H1 (cell line): ENCODE measurements around the gene CLEC10A. TPM values are rescaled to one million over a fixed set of nuclear protein-coding genes. Genes with fewer than 3 reads are reported as not detected.

Source experiments
- EGR1 ChIP-seq: IDR thresholded peaks from 2 replicates; pipeline ENCODE4 v1.6.1; 2011; ENCODE audit warnings: low read depth, low read length, borderline replicate concordance
- SIX5 ChIP-seq: IDR thresholded peaks from 2 replicates; pipeline ENCODE4 v1.6.1; 2011; ENCODE audit warnings: mild to moderate bottlenecking, low read depth, low read length
- TAF1 ChIP-seq: IDR thresholded peaks from 2 replicates; pipeline ENCODE4 v1.6.1; 2011; ENCODE audit warnings: mild to moderate bottlenecking, low read depth, low read length
- polyA plus RNA-seq, 7 experiments: library from polyadenylated mRNA; depleted of rRNA in 3 of 7; stranded (reverse) in 5 of 7; unstranded in 2 of 7; fragments of >200 nt in 5 of 7; fragments of 200-250 nt in 2 of 7; gene quantifications; 1 replicate in 5 of 7; 2 replicates in 1 of 7; 4 replicates in 1 of 7; pipeline versions ENCODE4 v1.2.1 to v1.2.3, GENCODE V29; 2011 to 2013; ENCODE audit warnings: missing spikeins in 2 of 7, mixed read lengths in 2 of 7
- total RNA-seq: library from RNA; stranded (reverse); fragmentation: NEBNext Ultra II Directional; extraction: Animal tissue kit (Norgen Biotek cat#: 25700); gene quantifications from 2 replicates; pipeline ENCODE4 v1.2.1, GENCODE V29; 2021
- TF ChIP-seq, protein P1 (sequence below): IDR thresholded peaks from 2 replicates; pipeline ENCODE4 v1.6.1; 2012; ENCODE audit warnings: inconsistent platforms
- TF ChIP-seq, protein P2 (sequence below): IDR thresholded peaks from 2 replicates; pipeline ENCODE4 v1.6.1; 2012; ENCODE audit warnings: low read length, inconsistent platforms

CLEC10A gene
- total and polyA plus RNA-seq, 2 of the 8 experiments (the other 6 are each of a cell fraction or from before 2014, with no cell fraction given), result not detected

DNA sequence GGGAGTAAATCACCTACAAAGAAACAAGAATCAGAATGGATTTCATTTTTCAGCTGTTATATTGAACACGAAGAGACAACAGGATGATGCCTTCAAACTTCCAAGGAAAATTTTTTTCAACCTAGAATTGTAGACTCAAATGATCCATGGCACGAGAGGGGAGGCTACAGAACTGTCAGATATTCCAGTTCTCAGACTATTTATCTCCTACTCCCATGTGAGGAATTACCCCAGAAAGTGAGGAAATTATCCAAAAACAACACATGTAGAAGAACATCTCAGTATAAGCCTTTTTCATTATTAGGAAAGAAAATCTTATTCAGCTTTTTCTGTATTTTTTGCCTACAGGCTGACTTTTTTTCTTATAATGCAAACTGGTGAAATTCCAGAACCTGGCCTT is 40.1 kb upstream of the CLEC10A start (continued):
- TF ChIP-seq, protein P1, sequence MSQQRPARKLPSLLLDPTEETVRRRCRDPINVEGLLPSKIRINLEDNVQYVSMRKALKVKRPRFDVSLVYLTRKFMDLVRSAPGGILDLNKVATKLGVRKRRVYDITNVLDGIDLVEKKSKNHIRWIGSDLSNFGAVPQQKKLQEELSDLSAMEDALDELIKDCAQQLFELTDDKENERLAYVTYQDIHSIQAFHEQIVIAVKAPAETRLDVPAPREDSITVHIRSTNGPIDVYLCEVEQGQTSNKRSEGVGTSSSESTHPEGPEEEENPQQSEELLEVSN, result no peak
- TF ChIP-seq SIX5, result no peak
- no peak for TF ChIP-seq EGR1
- TF ChIP-seq TAF1, result no peak
- TF ChIP-seq, protein P2, sequence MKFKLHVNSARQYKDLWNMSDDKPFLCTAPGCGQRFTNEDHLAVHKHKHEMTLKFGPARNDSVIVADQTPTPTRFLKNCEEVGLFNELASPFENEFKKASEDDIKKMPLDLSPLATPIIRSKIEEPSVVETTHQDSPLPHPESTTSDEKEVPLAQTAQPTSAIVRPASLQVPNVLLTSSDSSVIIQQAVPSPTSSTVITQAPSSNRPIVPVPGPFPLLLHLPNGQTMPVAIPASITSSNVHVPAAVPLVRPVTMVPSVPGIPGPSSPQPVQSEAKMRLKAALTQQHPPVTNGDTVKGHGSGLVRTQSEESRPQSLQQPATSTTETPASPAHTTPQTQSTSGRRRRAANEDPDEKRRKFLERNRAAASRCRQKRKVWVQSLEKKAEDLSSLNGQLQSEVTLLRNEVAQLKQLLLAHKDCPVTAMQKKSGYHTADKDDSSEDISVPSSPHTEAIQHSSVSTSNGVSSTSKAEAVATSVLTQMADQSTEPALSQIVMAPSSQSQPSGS, result no peak
